ENCODE data around the gene EPHA10. TPM values are rescaled to one million over a fixed set of nuclear protein-coding genes. Genes with fewer than 3 reads are reported as not detected.

Gene EPHA10
- total and polyA plus RNA-seq, 7 donors, result 0.05 TPM; not detected in 6

- Histone ChIP-seq H3K27me3 (ENCODE audit: insufficient read depth in 3 of 3, low read length in 2 of 3) (peaks cover 0 to 13% (median 2%) of the 10 kb centered on the region in 3 donors), H3K9me3 (no peaks in the 10 kb centered on the region), H3K36me3 (ENCODE audit: insufficient read depth in 1 of 2, low read depth in 1 of 2) (no peaks in the 10 kb centered on the region), H3K4me3 (no peak overlapping the region), H3K27ac (no peak overlapping the region), H3K4me1 (no peaks in the 10 kb centered on the region)
- DNase-seq, result no peak
- intact Hi-C loops (cut with DNase I), result no loop called here
- 67 to 70% (median 68%) methylated on average over 13 of the region's 13 CpGs for WGBS, 3 donors
- no peak for ATAC-seq
- TF ChIP-seq, protein P1, sequence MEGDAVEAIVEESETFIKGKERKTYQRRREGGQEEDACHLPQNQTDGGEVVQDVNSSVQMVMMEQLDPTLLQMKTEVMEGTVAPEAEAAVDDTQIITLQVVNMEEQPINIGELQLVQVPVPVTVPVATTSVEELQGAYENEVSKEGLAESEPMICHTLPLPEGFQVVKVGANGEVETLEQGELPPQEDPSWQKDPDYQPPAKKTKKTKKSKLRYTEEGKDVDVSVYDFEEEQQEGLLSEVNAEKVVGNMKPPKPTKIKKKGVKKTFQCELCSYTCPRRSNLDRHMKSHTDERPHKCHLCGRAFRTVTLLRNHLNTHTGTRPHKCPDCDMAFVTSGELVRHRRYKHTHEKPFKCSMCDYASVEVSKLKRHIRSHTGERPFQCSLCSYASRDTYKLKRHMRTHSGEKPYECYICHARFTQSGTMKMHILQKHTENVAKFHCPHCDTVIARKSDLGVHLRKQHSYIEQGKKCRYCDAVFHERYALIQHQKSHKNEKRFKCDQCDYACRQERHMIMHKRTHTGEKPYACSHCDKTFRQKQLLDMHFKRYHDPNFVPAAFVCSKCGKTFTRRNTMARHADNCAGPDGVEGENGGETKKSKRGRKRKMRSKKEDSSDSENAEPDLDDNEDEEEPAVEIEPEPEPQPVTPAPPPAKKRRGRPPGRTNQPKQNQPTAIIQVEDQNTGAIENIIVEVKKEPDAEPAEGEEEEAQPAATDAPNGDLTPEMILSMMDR (IDR thresholded peaks at IDR 0.05), result no peak
Observed at GRCh38 chr1:37719572-37720195, 45.2 kb downstream of the EPHA10 start.

- no peak for DNase-seq
- TF ChIP-seq, protein P1 (IDR thresholded peaks at IDR 0.05), result no peak
Observed at GRCh38 chr1:37718901-37719571, 45.9 kb downstream of the EPHA10 start.

DNA sequence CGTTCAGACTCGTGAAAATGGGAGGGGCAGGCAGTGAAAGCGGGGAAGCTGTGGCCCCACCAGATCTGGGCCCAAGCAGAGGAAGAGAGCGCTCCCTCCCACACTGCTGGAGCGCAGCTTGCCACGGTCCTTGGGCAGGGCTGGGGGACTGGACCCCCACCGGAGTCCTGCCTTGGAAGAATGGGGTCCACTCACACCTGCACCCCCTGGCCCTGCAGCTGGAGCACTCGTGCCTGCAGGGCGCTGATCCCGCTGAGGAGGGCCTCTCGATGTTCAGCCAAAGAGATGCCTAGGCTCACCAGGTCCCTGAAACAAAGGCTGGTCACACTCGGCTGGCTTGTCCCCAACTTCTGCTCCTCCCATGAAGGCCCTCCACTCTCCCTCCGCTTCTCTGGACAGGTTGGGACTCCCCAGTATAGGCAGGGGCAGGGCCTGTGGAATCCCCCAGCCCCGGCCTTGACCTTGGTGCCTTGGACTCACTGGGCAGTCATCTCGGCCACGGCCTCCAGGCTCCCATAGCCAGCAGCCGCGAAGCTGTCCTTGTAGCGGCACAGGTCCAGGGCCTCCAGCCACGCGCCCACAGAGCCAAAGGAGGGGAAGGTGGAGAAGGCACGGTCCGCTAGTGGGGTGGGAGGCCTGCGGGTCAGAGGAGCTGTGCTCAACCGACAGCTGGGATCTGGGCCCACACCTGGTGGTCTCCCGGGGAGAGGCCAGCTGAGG lies 46.6 kb downstream of the EPHA10 start:
- TF ChIP-seq, protein P1 (IDR thresholded peaks at IDR 0.05), result no peak
- Histone ChIP-seq H3K27ac (no peak overlapping the region), H3K9me3 (no peaks in the 10 kb centered on the region), H3K4me3 (no peak overlapping the region), H3K27me3 (ENCODE audit: insufficient read depth in 3 of 3, low read length in 2 of 3) (peaks cover 0 to 13% (median 2%) of the 10 kb centered on the region in 3 donors), H3K36me3 (ENCODE audit: insufficient read depth in 1 of 2, low read depth in 1 of 2) (no peaks in the 10 kb centered on the region), H3K4me1 (no peaks in the 10 kb centered on the region)
- intact Hi-C loops (cut with DNase I), result no loop called here
- 78 to 82% (median 79%) methylated on average over 26 of the region's 26 CpGs for WGBS, 3 donors
- ATAC-seq (no peak), DNase-seq (no peak)

More at GRCh38 chr1:37718901-37719571, 45.9 kb downstream of the EPHA10 start:
- intact Hi-C loops (cut with DNase I), result no loop called here
- Histone ChIP-seq H3K4me3 (no peak overlapping the region), H3K27me3 (ENCODE audit: insufficient read depth in 3 of 3, low read length in 2 of 3) (peaks cover 0 to 13% (median 2%) of the 10 kb centered on the region in 3 donors), H3K9me3 (no peaks in the 10 kb centered on the region), H3K36me3 (ENCODE audit: insufficient read depth in 1 of 2, low read depth in 1 of 2) (no peaks in the 10 kb centered on the region), H3K27ac (no peak overlapping the region), H3K4me1 (no peaks in the 10 kb centered on the region)
- ATAC-seq, result no peak
- WGBS, 3 donors, result 81 to 86% (median 84%) methylated on average over 15 of the region's 15 CpGs

DNA sequence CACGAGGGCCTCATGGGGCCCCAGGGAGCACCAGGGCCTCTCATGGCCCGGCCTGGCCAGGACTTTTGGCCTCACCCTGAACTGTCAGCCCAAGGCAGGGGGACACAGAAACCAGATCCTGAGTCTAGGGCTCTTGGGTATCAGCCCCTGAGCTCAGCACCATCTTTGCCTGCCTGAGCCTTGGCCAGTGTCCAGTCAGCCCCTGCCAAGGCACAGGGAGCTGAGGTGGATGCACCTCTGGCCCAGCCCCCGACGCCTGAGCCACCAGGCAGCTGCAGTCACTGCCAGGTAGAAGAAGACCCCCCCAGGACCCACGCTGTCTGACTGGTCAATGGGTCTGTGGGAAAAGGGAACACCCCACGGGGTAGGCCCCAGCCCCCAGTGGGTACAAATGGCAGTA lies 47.3 kb downstream of the EPHA10 start:
- Histone ChIP-seq H3K27me3 (ENCODE audit: insufficient read depth in 3 of 3, low read length in 2 of 3) (peaks cover 0 to 13% (median 2%) of the 10 kb centered on the region in 3 donors), H3K9me3 (no peaks in the 10 kb centered on the region), H3K27ac (no peak overlapping the region), H3K4me3 (no peak overlapping the region), H3K36me3 (ENCODE audit: insufficient read depth in 1 of 2, low read depth in 1 of 2) (no peaks in the 10 kb centered on the region), H3K4me1 (no peaks in the 10 kb centered on the region)
- DNase-seq (no peak), ATAC-seq (no peak)
- intact Hi-C loops (cut with DNase I), result no loop called here
- TF ChIP-seq, protein P1 (IDR thresholded peaks at IDR 0.05), result no peak
- WGBS, 3 donors, result 64 to 68% (median 67%) methylated on average over 6 of the region's 6 CpGs

Data from psoas muscle (tissue), 8 donors.